Endothelial cell of umbilical vein (primary cell): Measurements from ENCODE around the gene TAX1BP3. TPM values are rescaled to one million over a fixed set of nuclear protein-coding genes. Genes with fewer than 3 reads are reported as not detected.

ENCODE experiments used
- BruUV-seq: library from RNA; stranded (reverse); fragments of 400-500 nt; replicated peaks from 2 replicates; lab custom pipeline; 2021; lab: Mats Ljungman, UMichigan
- CTCF ChIA-PET: fragments of 300-600, 350-600 bp; sonication (Branson Sonifier 250); formaldehyde crosslinking; loops from one replicate; lab custom pipeline; 2021; ENCODE audit warnings: antibody characterized with exemption, inconsistent platforms; lab: Charles Lee
- POLR2A ChIA-PET: fragments of 300-600, 350-600 bp; sonication (Branson Sonifier 250); formaldehyde crosslinking; loops from one replicate; lab custom pipeline; 2021; ENCODE audit warnings: antibody characterized with exemption, inconsistent platforms; lab: Charles Lee
- DNase-seq: peaks from one replicate; pipeline ENCODE4 v3.0.0-alpha.2; 2011; ENCODE audit warnings: low read depth, low spot score
- FAIRE-seq: peaks from 2 replicates; lab custom pipeline; 2011; peaks lifted over from hg19 to GRCh38; lab: Jason Lieb, UNC
- H2AFZ ChIP-seq: 2 replicates; pipeline ENCODE4 v1.6.0; 2012; ENCODE audit warnings: low read depth, low read length, control low read depth, inconsistent platforms
- H3K27ac ChIP-seq: 2 replicates; pipeline ENCODE4 v1.5.1; 2011; ENCODE audit warnings: low read depth, mild to moderate bottlenecking, control low read depth, low read length, moderate library complexity; ENCODE audit not compliant: insufficient read depth
- H3K27me3 ChIP-seq, 2 experiments: 2 replicates each; pipeline versions ENCODE4 v1.6.0 to v1.6.1; 2011; ENCODE audit warnings: low read length in 2 of 2, mixed read lengths in 1 of 2; ENCODE audit not compliant: control insufficient read depth in 2 of 2, insufficient read depth in 2 of 2
- H3K36me3 ChIP-seq, 2 experiments: 2 replicates in 1 of 2; 3 replicates in 1 of 2; pipeline ENCODE4 v1.5.1; 2011; ENCODE audit warnings: low read length in 2 of 2, mild to moderate bottlenecking in 1 of 2, moderate library complexity in 1 of 2; ENCODE audit not compliant: control insufficient read depth in 2 of 2, insufficient read depth in 2 of 2; ENCODE audit errors: extremely low read depth in 1 of 2
- H3K4me1 ChIP-seq: 3 replicates; pipeline ENCODE4 v1.5.1; 2011; ENCODE audit warnings: mild to moderate bottlenecking, low read length; ENCODE audit not compliant: control insufficient read depth, insufficient read depth; ENCODE audit errors: extremely low read depth
- H3K4me2 ChIP-seq: 2 replicates; pipeline ENCODE4 v1.6.1; 2011; ENCODE audit warnings: low read length, control low read depth, mixed read lengths; ENCODE audit not compliant: insufficient read depth
- H3K4me3 ChIP-seq, 3 experiments: fragments of 200-600 bp in 1 of 3; sonication (generic), shearing (Covaris generic) in 1 of 3; replicated peaks in 1 of 3; 2 replicates each; pipeline ENCODE4 v1.5.1; 2011 to 2016; ENCODE audit warnings: control low read depth in 3 of 3, low read length in 3 of 3, mild to moderate bottlenecking in 2 of 3, inconsistent platforms in 1 of 3, low read depth in 1 of 3, moderate library complexity in 1 of 3; ENCODE audit not compliant: insufficient read depth in 1 of 3
- H3K79me2 ChIP-seq: 2 replicates; pipeline ENCODE4 v1.6.0; 2012; ENCODE audit warnings: low read length, inconsistent platforms; ENCODE audit not compliant: control insufficient read depth, insufficient read depth
- H3K9ac ChIP-seq: replicated peaks from 2 replicates; pipeline ENCODE3; 2011; ENCODE audit warnings: low read length, control low read depth; ENCODE audit not compliant: insufficient read depth; ENCODE audit errors: extremely low read depth
- H3K9me1 ChIP-seq: replicated peaks from 3 replicates; pipeline ENCODE4 v1.6.0; 2011; ENCODE audit warnings: mild to moderate bottlenecking, low read length; ENCODE audit not compliant: control insufficient read depth, insufficient read depth; ENCODE audit errors: extremely low read depth
- H3K9me3 ChIP-seq: replicated peaks from 2 replicates; pipeline ENCODE4 v1.5.1; 2012; ENCODE audit warnings: low read length, inconsistent platforms; ENCODE audit not compliant: control insufficient read depth, insufficient read depth
- H4K20me1 ChIP-seq: replicated peaks from 2 replicates; pipeline ENCODE3; 2011; ENCODE audit warnings: mild to moderate bottlenecking, low read length; ENCODE audit not compliant: control insufficient read depth, insufficient read depth; ENCODE audit errors: extremely low read depth
- EZH2 ChIP-seq: IDR thresholded peaks from 2 replicates; pipeline ENCODE4 v1.6.1; 2012; ENCODE audit warnings: borderline replicate concordance, low read depth, mild to moderate bottlenecking, moderate library complexity, low read length, inconsistent platforms; ENCODE audit not compliant: severe bottlenecking
- FOS ChIP-seq: IDR thresholded peaks from 2 replicates; pipeline ENCODE4 v1.6.1; 2011; ENCODE audit warnings: mild to moderate bottlenecking, low read length, moderate library complexity, borderline replicate concordance; ENCODE audit not compliant: insufficient read depth
- GATA2 ChIP-seq: IDR thresholded peaks from 2 replicates; pipeline ENCODE4 v1.7.0; 2011; ENCODE audit warnings: low read depth, mild to moderate bottlenecking, moderate library complexity, mixed read lengths, low read length; ENCODE audit not compliant: insufficient read length, insufficient read depth
- JUN ChIP-seq: IDR thresholded peaks from 2 replicates; pipeline ENCODE4 v1.6.1; 2011; ENCODE audit warnings: borderline replicate concordance, low read depth; ENCODE audit not compliant: insufficient read length, insufficient read depth
- MYC ChIP-seq: IDR thresholded peaks from one replicate; pipeline ENCODE4 v1.6.1; 2011; ENCODE audit warnings: mild to moderate bottlenecking, low read depth, low read length
- POLR2A ChIP-seq: IDR thresholded peaks from 2 replicates; pipeline ENCODE4 v1.6.1; 2012; ENCODE audit warnings: low read depth, mild to moderate bottlenecking, control low read depth, low read length
- dilution Hi-C: fragments of 300-500 bp; cut with MboI; formaldehyde crosslinking; loops from one replicate; pipeline ENCODE4 v1.15.0; 2019; ENCODE audit warnings: low sequenced_read_pairs; ENCODE audit not compliant: extremely low pct_ligation_motif_present
- intact Hi-C: fragments of 100-400 bp; cut with micrococcal nuclease; formaldehyde crosslinking; loops from one replicate; pipeline ENCODE4 v1.10.0; 2022
- polyA plus RNA-seq, 4 experiments: library from polyadenylated mRNA; depleted of rRNA in 3 of 4; stranded (reverse) in 3 of 4; unstranded in 1 of 4; fragments of >200 nt; gene quantifications; 2 replicates each; pipeline versions ENCODE4 v1.2.1 to v1.2.3, GENCODE V29; 2011 to 2012; ENCODE audit warnings: missing spikeins in 1 of 4
- total RNA-seq: library from RNA; stranded (reverse); gene quantifications from 2 replicates; pipeline ENCODE4 v1.2.3, GENCODE V29; 2021
- TF ChIP-seq, protein P1 (sequence below), 2 donors: IDR thresholded peaks; 1 replicate in 1 of 2; 2 replicates in 1 of 2; pipeline ENCODE4 v1.5.1; 2011; ENCODE audit warnings: low read length in 2 of 2, mild to moderate bottlenecking in 2 of 2, moderate library complexity in 2 of 2, control low read depth in 1 of 2, inconsistent platforms in 1 of 2, low read depth in 1 of 2; ENCODE audit not compliant: insufficient read depth in 1 of 2; ENCODE audit errors: extremely low read depth in 1 of 2
- TF ChIP-seq, protein P2 (sequence below): IDR thresholded peaks from 2 replicates; pipeline ENCODE4 v1.6.1; 2011; ENCODE audit not compliant: insufficient read depth, insufficient read length

The TAX1BP3 gene
- total and polyA plus RNA-seq, 2 donors (not counting 3 experiments of a cell fraction or from before 2014, with no cell fraction given) = 254 to 315 TPM

DNA sequence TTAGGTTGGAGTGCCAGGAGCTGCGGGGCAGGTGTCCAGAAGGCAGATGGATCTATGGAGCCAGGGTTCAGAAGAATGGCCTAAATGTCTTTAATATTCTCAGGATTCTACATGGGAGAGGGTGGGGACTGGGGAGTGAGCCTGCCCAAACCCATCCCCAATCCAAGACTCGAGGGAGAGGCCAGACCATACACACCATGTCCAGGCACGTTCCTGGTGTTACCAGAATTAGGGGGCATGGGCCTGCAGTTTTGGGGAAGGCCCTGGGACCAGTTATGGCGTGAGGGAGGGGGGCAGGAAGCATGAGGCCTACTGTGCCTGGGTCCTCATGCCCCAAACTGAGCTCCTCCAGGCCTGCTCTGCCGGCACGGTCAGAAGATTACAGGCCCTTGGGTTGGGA, 1.9 kb downstream of the TAX1BP3 start:
- Histone ChIP-seq H3K36me3 (peaks cover 5 to 25% of the 10 kb centered on the region in 2 experiments), H4K20me1 (peaks cover 3% of the 10 kb centered on the region), H3K4me2 (no peak overlapping the region), H3K9ac (no peak overlapping the region), H3K4me3 (no peak overlapping the region), H3K4me1 (peaks cover 24% of the 10 kb centered on the region), H3K79me2 (peaks cover 47% of the 10 kb centered on the region), H3K27me3 (no peaks in the 10 kb centered on the region), H3K27ac (no peak overlapping the region), H3K9me1 (no peaks in the 10 kb centered on the region), H3K9me3 (no peaks in the 10 kb centered on the region), H2AFZ (no peak overlapping the region)
- no peak for FAIRE-seq
- no peak for DNase-seq
- BruUV-seq = no TSS peak
- ChIA-PET POLR2A (interaction anchor here (1.9 to 3.1 kb wide), 3 partner anchors 8 to 57 kb away, joined by 10 to 18 read pairs (median 17); partner anchors contain the start of genes CTNS, HASPIN and SHPK), CTCF (interaction anchor here (1.0 to 2.0 kb wide), 2 partner anchors 18 to 30 kb away, joined by 3 to 7 read pairs; partner anchors contain the start of genes CTNS and SHPK)
- TF ChIP-seq FOS = no peak
- TF ChIP-seq GATA2 = no peak
- TF ChIP-seq MYC = no peak
- no peak for TF ChIP-seq POLR2A
- dilution Hi-C loops (no loop called here), intact Hi-C loops (loop anchor here (5.0 kb wide), 1 partner anchor 56 kb away; the partner anchor contains the start of gene HASPIN)

DNA sequence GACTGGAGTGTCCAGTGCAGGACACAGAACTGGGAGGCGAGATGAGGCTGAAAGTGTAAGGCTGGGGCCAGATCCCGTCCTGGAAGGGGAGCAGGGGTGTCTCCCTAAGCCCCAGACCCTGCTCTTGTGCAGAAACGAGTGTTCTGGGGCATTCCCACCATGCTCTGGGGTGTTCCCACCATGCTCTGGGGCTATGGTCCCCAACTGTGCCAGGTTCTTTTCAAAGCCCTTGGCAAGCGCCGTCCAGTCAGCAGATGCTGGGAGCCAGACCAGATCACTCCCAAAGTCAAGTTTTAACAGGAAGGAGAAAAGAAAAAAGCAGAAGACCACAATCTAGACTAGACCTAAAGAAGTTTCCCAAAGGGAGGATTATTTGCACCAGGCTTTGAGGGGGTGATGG, 2.5 kb downstream of the TAX1BP3 start:
- dilution Hi-C loops (no loop called here), intact Hi-C loops (loop anchor here (5.0 kb wide), 1 partner anchor 56 kb away; the partner anchor contains the start of gene HASPIN)
- Histone ChIP-seq H3K36me3 (peaks cover 5 to 25% of the 10 kb centered on the region in 2 experiments), H3K4me1 (peaks cover 24% of the 10 kb centered on the region), H4K20me1 (peaks cover 3% of the 10 kb centered on the region), H3K79me2 (peaks cover 47% of the 10 kb centered on the region), H3K4me2 (no peak overlapping the region), H3K4me3 (no peak overlapping the region), H3K9ac (no peak overlapping the region), H3K9me3 (no peaks in the 10 kb centered on the region), H3K27me3 (no peaks in the 10 kb centered on the region), H2AFZ (no peak overlapping the region), H3K27ac (no peak overlapping the region), H3K9me1 (no peaks in the 10 kb centered on the region)
- BruUV-seq = no TSS peak
- DNase-seq (no peak), FAIRE-seq (no peak)
- POLR2A ChIA-PET = no interaction called here
- TF ChIP-seq GATA2 = no peak
- no peak for TF ChIP-seq POLR2A
- no peak for TF ChIP-seq JUN
- TF ChIP-seq, protein P1, sequence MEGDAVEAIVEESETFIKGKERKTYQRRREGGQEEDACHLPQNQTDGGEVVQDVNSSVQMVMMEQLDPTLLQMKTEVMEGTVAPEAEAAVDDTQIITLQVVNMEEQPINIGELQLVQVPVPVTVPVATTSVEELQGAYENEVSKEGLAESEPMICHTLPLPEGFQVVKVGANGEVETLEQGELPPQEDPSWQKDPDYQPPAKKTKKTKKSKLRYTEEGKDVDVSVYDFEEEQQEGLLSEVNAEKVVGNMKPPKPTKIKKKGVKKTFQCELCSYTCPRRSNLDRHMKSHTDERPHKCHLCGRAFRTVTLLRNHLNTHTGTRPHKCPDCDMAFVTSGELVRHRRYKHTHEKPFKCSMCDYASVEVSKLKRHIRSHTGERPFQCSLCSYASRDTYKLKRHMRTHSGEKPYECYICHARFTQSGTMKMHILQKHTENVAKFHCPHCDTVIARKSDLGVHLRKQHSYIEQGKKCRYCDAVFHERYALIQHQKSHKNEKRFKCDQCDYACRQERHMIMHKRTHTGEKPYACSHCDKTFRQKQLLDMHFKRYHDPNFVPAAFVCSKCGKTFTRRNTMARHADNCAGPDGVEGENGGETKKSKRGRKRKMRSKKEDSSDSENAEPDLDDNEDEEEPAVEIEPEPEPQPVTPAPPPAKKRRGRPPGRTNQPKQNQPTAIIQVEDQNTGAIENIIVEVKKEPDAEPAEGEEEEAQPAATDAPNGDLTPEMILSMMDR (IDR thresholded peaks at IDR 0.05; ENCODE audit: extremely low read depth in 1 of 2, insufficient read depth in 1 of 2, low read depth in 1 of 2, low read length in 2 of 2) = no peak
- TF ChIP-seq, protein P2, sequence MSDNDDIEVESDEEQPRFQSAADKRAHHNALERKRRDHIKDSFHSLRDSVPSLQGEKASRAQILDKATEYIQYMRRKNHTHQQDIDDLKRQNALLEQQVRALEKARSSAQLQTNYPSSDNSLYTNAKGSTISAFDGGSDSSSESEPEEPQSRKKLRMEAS = no peak
- TF ChIP-seq EZH2 = no peak
- TF ChIP-seq FOS = no peak
- CTCF ChIA-PET = no interaction called here
